Large intestine (tissue), 3 donors: Measurements from ENCODE around the gene PKP4. TPM values are rescaled to one million over a fixed set of nuclear protein-coding genes. Genes with fewer than 3 reads are reported as not detected.
A peak's percentile ranks its signal among the peaks of the same experiment; 100 is the strongest.

Experiments
- DNase-seq, 2 donors: peaks; one replicate each; pipeline versions ENCODE4 v3.0.0 to v3.0.0-alpha.2; 2013
- H3K27ac ChIP-seq: one replicate; pipeline ENCODE4 v1.5.1; 2013; ENCODE audit warnings: low read length
- H3K27me3 ChIP-seq: 2 replicates; pipeline ENCODE4 v1.6.1; 2013; ENCODE audit warnings: low read length; ENCODE audit not compliant: control insufficient read depth, insufficient read depth
- H3K36me3 ChIP-seq: 2 replicates; pipeline ENCODE4 v1.6.1; 2013; ENCODE audit warnings: low read length; ENCODE audit not compliant: control insufficient read depth, insufficient read depth
- H3K4me1 ChIP-seq: one replicate; pipeline ENCODE4 v1.6.1; 2013; ENCODE audit warnings: low read length; ENCODE audit not compliant: control insufficient read depth, insufficient read depth
- H3K4me3 ChIP-seq: one replicate; pipeline ENCODE4 v1.5.1; 2013; ENCODE audit warnings: low read length
- H3K9me3 ChIP-seq: one replicate; pipeline ENCODE4 v1.6.1; 2013; ENCODE audit warnings: mild to moderate bottlenecking, low read depth, low read length, moderate library complexity; ENCODE audit not compliant: control insufficient read depth
- WGBS: methylation state at CpG from one replicate; pipeline ENCODE4 v1.1.5; 2013; ENCODE audit warnings: low lambda C conversion rate; ENCODE audit not compliant: insufficient coverage; 5-methylcytosine and 5-hydroxymethylcytosine counted together
- polyA plus RNA-seq: library from polyadenylated mRNA; unstranded; fragments of 120-200 nt; gene quantifications from one replicate; pipeline ENCODE4 v1.2.1, GENCODE V29; 2013

Gene PKP4
- polyA plus RNA-seq, 1 donor, result 56.1 TPM

DNA sequence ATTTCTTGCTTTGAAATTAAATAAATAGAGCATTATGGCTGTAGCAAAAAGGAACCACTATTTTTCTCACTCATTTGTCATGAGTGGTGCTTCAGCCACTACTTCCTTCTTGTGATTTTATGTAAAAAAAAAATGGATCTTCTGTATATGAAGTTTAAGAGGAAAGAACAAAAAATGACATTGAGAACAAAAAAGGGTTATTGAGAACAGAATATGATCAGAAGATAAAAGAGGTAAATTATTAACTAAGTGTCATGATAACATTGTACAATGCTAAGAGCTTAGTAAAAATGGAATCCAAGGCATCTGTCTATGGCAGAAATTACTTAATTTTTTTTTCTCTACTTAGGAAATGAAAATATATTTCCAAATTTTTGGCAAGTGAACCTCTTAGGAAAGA lies 103.5 kb downstream of the PKP4 start:
- H3K36me3 ChIP-seq, result no peaks in the 10 kb centered on the region
- H3K4me1 ChIP-seq, result peaks cover 13% of the 10 kb centered on the region
- peak overlapping the region; percentile 20 for H3K27ac ChIP-seq
- H3K4me3 ChIP-seq, result no peak overlapping the region
- H3K9me3 ChIP-seq, result no peaks in the 10 kb centered on the region
- H3K27me3 ChIP-seq, result no peaks in the 10 kb centered on the region
- DNase-seq, result no peak

GRCh38 chr2:158561054-158561453 lies 104.3 kb downstream of the PKP4 start:
- peak overlapping the region; percentile 35 for H3K27ac ChIP-seq
- H3K36me3 ChIP-seq, result no peaks in the 10 kb centered on the region
- WGBS, result no CpG with 5 or more reads among the region's 3 CpGs
- H3K27me3 ChIP-seq, result no peaks in the 10 kb centered on the region
- DNase-seq, result peak in 1 of 2 donors; percentile 36
- no peaks in the 10 kb centered on the region for H3K9me3 ChIP-seq
- H3K4me3 ChIP-seq, result no peak overlapping the region
- peaks cover 13% of the 10 kb centered on the region for H3K4me1 ChIP-seq

DNA sequence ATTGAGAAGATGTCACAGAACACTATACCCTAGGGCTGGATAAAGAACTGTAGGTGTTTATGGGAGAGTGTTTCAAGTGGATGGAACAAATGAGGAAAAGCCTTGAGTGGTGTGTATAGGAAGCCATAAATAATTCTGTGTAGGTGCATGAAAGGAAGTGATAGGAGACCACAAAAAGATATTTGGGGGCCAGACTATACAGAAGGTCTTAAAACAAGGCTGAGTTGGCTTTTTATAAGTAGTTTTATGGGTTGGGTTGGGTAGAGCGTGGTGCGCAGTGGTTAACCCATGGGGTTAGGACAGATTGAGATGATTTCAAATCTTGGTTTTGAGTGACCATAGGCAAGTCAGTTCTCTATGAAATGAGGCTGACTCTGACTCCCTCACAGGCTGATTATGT lies 110.5 kb downstream of the PKP4 start:
- no peak overlapping the region for H3K27ac ChIP-seq
- no CpG with 5 or more reads among the region's 2 CpGs for WGBS
- DNase-seq, result no peak
- no peak overlapping the region for H3K4me3 ChIP-seq
- peaks cover 4% of the 10 kb centered on the region for H3K9me3 ChIP-seq
- H3K4me1 ChIP-seq, result no peaks in the 10 kb centered on the region
- peaks cover 3% of the 10 kb centered on the region for H3K36me3 ChIP-seq
- H3K27me3 ChIP-seq, result no peaks in the 10 kb centered on the region

DNA sequence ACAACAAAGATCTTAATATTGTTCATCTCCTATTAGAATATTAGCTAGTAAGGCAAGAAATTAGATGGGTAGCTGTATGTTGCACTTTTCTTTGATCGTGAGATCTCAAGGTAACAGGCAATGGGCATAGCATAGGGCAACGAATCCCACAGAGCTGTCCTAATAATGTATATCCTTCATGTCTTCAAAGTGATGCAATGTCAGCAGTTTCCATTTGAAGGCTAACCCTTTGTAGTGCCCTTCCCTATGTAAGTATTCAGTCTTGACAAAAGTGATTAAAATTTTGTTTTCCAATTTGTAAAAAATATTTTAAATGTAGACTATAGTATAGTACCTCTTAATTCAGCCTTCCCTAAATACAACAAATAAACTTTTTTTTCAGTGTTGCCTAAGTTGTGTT lies 112.5 kb downstream of the PKP4 start:
- DNase-seq, result no peak
- Histone ChIP-seq H3K9me3 (peaks cover 4% of the 10 kb centered on the region), H3K4me1 (no peaks in the 10 kb centered on the region), H3K27ac (no peak overlapping the region), H3K36me3 (peaks cover 5% of the 10 kb centered on the region), H3K27me3 (no peaks in the 10 kb centered on the region), H3K4me3 (no peak overlapping the region)
- no CpG with 5 or more reads among the region's 2 CpGs for WGBS

DNA sequence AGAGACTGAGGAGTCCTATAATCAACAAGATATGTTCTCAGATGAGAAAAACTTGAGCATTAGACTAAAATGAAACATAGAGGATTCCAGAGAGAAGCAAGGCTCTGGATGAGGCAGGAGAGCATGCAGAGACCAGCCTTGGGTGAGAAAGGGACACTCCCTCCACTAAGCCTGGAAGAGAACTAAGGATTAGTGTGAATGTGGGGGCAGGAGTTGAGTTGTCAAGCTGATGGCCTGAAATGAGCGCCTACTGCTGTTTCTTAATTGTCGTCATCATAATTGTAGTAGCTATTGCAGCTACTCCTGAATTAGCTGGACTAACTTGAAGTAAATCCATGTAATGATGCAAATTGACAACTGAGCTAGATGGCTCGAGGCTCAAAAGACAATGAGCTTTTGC lies 114.1 kb downstream of the PKP4 start:
- Histone ChIP-seq H3K27me3 (no peaks in the 10 kb centered on the region), H3K36me3 (peaks cover 5% of the 10 kb centered on the region), H3K4me1 (no peaks in the 10 kb centered on the region), H3K27ac (no peak overlapping the region), H3K9me3 (peaks cover 4% of the 10 kb centered on the region), H3K4me3 (no peak overlapping the region)
- DNase-seq, result no peak
- WGBS, result 80% methylated on average over 1 of the region's 3 CpGs

DNA sequence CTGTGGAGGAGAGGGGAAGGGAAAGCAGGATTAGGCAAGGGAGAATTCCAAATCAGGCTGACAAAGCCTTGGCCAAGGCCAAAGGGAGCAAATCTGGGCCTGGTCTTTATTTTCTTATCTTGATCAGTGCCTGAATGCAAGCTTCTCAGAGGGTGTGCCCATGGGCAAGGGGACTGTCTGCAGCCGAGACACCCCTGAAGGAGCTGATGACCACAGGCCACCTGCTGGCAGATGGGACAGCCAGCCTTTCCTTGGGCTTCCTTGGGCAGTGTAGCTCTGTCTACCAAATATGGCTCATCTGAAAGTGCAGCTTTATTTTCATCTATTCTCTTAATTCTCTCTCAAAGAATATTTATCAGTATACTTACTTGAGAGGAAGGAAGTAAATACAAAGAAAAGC lies 117.0 kb downstream of the PKP4 start:
- WGBS, result no CpG with 5 or more reads among the region's 1 CpG
- peaks cover 8% of the 10 kb centered on the region for H3K36me3 ChIP-seq
- peaks cover 4% of the 10 kb centered on the region for H3K9me3 ChIP-seq
- no peak for DNase-seq
- no peaks in the 10 kb centered on the region for H3K4me1 ChIP-seq
- H3K27ac ChIP-seq, result no peak overlapping the region
- H3K27me3 ChIP-seq, result no peaks in the 10 kb centered on the region
- no peak overlapping the region for H3K4me3 ChIP-seq

DNA sequence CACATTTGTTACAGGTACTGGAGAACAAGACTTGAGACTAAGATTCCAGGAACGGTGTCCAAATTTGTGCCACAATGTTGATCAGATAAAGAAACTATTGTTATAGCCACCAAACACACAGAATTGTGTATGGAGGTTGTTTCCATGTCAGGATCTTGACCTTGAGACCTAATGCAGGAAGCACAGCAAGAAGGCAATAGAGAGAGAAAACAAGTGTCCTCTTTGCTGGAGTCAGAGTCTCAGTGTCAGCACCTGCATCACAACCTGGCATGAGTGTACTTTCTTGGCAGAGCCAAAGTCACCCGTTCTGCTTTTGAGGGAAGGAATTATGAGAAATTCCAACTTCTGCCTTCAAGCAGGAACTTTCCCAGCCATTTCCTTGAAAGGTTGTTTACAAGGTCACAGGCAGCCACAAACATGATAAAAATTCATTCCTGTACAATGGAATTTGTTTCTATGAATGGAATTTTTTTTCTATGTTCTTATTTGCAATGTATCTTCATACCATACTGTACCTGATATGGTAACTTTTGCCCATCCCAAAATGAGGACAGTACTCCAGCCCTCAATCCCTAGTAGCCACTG lies 118.4 kb downstream of the PKP4 start:
- peaks cover 13% of the 10 kb centered on the region for H3K36me3 ChIP-seq
- no peaks in the 10 kb centered on the region for H3K27me3 ChIP-seq
- no peak for DNase-seq
- no peak overlapping the region for H3K4me3 ChIP-seq
- H3K4me1 ChIP-seq, result no peaks in the 10 kb centered on the region
- H3K9me3 ChIP-seq, result peaks cover 4% of the 10 kb centered on the region
- WGBS, result no CpG with 5 or more reads among the region's 2 CpGs
- H3K27ac ChIP-seq, result no peak overlapping the region

- H3K27ac ChIP-seq, result no peak overlapping the region
- H3K9me3 ChIP-seq, result no peaks in the 10 kb centered on the region
- no peaks in the 10 kb centered on the region for H3K4me1 ChIP-seq
- no peak for DNase-seq
- H3K4me3 ChIP-seq, result no peak overlapping the region
- H3K36me3 ChIP-seq, result peaks cover 17% of the 10 kb centered on the region
- 100% methylated on average over 2 of the region's 5 CpGs for WGBS
- H3K27me3 ChIP-seq, result no peaks in the 10 kb centered on the region
Observed at GRCh38 chr2:158577141-158577540, 120.4 kb downstream of the PKP4 start.

GRCh38 chr2:158578703-158579330 lies 122.1 kb downstream of the PKP4 start:
- Histone ChIP-seq H3K4me1 (no peaks in the 10 kb centered on the region), H3K36me3 (peaks cover 15% of the 10 kb centered on the region), H3K9me3 (peaks cover under 1% of the 10 kb centered on the region), H3K27me3 (no peaks in the 10 kb centered on the region), H3K27ac (no peak overlapping the region), H3K4me3 (no peak overlapping the region)
- 100% methylated on average over 1 of the region's 1 CpG for WGBS
- no peak for DNase-seq

GRCh38 chr2:158579928-158580327 lies 123.2 kb downstream of the PKP4 start:
- H3K4me3 ChIP-seq, result no peak overlapping the region
- 92% methylated on average over 2 of the region's 2 CpGs for WGBS
- no peaks in the 10 kb centered on the region for H3K27me3 ChIP-seq
- H3K9me3 ChIP-seq, result peaks cover 3% of the 10 kb centered on the region
- peaks cover 19% of the 10 kb centered on the region for H3K36me3 ChIP-seq
- no peak overlapping the region for H3K27ac ChIP-seq
- H3K4me1 ChIP-seq, result no peaks in the 10 kb centered on the region
- no peak for DNase-seq

GRCh38 chr2:158580760-158581159 lies 124.0 kb downstream of the PKP4 start:
- no peaks in the 10 kb centered on the region for H3K27me3 ChIP-seq
- DNase-seq, result no peak
- H3K36me3 ChIP-seq, result peaks cover 19% of the 10 kb centered on the region
- no peak overlapping the region for H3K27ac ChIP-seq
- H3K4me3 ChIP-seq, result no peak overlapping the region
- no peaks in the 10 kb centered on the region for H3K4me1 ChIP-seq
- WGBS, result no CpG with 5 or more reads among the region's 2 CpGs
- peaks cover 3% of the 10 kb centered on the region for H3K9me3 ChIP-seq
